Measurements from ENCODE around the gene CDC42EP4.
"Not testable (repeated sequence)": the region's sequence is repeated elsewhere in the genome, so short reads cannot be mapped to it uniquely, and the experiment has no call there.

Gene CDC42EP4

DNA sequence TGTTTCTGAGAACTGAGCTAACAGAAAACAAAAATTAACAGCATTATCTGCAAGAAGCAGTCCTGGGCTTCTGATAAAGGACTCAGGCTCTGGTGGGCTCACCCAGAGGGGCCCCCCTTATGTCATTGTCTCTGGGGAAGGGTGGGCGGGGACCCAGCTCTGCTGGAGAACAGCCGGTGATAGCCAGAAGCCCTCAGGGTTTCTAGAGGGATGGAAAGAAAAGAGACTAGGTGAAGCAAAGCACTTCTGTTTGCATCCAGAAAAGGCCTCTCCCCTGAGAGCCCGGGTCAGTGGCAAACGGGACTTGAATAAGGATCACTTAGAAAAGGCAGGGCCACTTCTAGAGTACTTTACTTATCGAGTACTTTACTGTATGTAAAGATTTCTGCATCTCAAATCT is 7.0 kb upstream of the CDC42EP4 start:
- DNase-seq = no peak

DNA sequence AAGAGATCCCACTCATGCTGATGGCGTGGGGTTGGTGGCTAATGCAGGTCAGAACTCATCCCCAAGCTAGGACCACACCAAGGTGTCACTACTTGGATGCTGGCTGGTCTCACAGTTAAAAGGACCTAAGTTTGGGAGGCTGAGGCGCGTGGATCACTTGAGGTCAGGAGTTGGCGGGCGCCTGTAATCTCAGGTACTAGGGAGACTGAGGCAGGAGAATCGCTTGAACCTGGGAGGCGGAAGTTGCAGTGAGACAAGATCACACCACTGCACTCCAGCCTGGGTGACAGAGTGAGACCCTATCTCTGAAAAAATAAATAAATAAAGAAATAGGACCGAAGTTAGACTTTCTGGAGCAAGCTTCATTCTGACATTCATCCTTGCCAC is 6.6 kb upstream of the CDC42EP4 start:
- no peak for DNase-seq

DNA sequence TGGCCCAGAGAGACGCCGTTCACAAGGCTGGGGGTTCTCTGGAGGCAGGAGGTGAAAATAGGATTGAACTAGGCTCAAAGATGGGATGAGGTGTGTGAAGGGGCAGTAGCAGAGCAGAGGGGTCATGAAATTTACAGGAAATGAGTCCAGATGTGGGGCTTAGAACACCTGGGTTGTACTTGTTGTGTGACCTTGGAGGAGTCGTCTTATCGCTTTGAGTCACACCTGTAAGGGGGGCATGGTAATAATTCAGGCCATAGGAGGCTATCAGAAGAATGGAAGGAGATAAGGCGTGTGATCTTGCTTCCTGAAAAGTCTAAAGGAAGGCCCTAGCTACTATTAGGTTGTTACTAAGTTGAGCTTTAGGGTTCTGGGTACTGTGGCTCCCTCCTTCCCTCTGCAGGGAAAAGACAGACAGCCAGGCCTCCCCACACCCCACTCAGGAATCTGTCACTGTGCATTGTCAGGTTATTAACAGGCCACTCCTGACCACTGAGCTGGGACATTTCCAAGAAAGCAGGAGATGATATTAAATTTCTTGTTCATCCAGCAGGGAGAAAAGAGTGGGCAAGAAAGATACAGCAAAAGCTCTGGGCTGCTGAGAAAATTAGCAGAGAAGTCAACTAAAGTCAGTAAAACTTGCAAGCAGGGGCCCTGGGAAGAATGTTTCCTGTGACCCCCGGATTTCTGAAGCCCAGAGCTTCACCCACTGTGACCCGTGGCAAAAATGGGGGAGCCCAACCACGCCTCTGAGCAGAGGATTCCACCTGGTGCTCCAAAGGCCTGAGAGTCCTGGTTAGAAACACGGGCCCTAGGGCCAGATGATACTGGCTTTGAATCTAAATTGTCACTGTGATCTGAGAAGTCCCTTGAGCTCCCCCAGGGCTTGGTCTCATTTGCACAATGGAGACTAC is 6.0 kb upstream of the CDC42EP4 start:
- no peak for DNase-seq

DNA sequence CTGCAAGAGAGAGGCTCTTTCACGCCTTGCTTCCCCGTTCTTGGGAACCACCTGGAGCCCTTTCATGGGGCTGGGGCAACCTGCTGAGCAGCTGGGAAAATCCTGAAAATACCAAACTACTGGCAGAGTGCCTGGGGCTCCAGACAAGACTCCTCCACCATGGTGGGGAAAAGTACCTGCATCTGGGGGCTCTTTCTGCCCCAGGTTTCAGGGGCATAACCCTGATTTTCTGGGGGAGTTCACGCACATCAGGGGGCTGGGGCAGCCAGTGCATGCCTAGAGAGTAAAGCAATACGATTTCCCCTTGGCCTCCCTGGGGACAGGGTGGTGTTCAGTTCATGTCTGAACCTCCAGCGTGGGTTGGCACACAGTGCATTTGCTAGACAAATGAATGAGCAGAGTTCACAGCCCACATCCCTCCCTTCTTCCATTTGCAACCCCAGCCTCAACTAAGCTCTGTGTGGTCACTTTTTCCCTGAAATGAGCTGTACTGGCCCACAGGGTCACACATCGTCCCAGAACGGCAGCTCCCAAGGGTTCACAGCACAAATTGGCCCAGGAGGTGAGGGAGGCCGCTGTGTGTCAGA is 5.2 kb upstream of the CDC42EP4 start:
- DNase-seq = no peak

DNA sequence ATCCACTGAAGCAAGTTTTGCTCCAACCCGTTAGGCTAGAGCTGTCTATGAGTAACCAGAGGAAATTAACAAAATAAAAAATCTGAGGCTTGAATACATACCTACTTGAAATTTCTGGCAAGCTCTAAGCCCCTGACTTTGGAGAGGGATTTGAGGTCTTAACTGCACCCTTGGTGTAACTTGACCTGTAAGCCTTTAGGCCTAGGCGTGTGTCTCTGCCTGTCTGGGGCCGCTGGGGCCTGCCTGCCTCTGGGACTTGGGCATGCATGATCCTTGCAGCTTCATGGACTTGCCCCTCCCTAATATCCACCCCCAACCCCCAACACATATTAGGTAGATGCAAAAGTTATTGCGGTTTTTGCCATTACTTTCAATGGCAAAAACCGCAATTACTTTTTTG is 3.7 kb upstream of the CDC42EP4 start:
- DNase-seq = no peak

DNA sequence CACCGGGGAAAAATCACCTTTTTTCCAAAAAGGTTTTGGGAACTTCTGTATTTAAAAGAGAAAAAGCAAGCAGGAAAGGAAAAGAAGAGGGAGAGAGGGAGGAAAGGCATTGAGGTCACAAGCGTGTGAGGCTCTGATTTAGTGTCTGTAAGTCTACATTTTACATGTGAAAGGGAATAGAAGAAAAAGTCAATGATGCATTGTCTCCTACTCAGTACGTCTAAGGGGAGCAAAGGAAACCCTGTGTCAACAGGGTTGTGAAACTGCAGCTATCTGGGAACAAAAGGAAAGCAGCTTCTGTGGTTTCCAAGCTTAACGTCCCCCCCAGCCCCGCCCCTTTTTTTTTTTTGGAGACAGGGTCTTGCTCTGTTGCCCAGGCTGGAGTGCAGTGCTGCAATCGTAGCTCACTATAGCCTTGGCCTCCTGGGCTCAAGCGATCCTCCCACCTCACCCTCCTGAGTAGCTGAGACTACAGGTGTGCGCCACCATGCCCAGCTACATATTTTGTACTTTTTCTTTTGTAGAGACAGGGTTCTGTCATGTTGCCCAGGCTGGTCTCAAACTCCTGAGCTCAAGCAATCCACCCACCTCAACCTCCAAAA is 1.8 kb upstream of the CDC42EP4 start:
- DNase-seq = no peak

DNA sequence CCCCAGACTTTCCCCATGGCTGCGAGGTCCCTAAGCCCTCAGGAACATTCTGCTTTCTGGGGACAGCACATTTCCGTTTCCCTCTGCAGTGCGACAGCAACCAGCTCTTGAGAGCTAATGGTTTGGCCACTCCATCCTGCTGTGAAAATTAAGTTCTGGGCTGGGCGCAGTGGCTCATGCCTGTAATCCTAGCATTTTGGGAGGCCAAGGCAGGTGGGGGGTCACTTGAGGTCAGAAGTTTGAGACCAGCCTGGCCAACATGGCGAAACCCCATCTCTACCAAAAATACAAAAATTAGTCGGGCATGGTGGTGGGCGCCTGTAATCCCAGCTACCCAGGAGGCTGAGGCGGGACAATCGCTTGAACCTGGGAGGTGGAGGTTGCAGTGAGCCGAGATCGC is 1.1 kb upstream of the CDC42EP4 start:
- DNase-seq = not testable (repeated sequence)

DNA sequence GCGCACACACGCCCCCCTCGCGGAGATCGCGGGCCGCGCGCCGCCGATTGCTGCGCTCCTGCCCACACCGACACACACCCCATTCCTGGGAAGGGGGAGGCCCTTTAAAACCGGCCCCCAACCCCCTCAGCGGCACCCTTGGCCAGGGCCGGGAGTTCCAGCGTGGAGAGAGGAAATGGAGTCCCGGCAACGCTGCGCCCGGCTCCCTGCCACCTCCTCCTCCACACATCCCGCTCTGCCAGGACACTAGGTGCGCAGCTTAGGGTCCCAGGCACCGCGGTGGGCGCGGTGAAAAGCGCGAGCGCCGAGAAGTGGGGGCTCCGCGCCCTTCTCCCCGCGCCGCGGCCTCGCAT is 397 bp downstream of the CDC42EP4 start:
- DNase-seq = no peak

DNA sequence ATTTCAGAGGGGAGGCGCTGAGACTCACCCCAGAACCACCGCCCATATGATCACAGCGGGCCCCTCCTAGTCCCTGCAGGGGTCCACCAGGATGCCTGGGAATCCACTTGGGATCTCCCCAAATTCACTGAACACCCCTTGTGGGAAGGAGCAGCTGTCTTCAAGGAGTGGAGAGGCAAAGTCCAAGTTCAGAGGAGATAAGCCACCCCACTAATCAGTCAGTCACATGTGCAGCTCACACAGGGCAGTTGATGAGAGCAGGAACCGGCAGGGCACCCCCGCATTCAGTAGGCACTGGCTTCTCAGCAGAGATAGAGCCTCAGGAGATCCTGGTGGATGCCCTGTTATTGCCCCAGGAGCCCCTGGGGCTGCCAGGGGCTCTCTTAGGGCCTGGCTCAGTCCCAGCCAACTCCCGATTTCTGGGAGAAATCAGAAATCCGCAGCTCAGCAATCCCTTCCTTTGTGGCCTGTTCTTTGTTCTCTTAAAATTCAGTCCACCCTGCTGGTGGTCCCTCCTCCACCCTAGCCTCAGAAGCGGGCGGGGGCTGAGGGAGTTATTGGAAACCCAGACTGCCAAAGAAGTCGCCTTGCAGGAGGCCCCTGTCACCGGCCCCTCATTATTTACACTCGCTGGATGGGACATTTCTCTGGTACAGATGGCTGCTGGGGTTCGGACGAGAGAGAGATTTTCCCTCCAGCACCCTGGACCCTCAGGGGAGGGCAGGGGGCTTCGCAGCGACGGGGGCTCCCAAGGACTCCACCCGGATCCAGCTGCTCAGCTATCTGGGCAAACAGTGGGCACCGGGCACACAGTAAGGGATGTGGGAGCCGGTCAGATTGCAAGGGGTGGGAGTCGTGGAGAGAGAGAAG is 1.8 kb downstream of the CDC42EP4 start:
- no peak for DNase-seq

DNA sequence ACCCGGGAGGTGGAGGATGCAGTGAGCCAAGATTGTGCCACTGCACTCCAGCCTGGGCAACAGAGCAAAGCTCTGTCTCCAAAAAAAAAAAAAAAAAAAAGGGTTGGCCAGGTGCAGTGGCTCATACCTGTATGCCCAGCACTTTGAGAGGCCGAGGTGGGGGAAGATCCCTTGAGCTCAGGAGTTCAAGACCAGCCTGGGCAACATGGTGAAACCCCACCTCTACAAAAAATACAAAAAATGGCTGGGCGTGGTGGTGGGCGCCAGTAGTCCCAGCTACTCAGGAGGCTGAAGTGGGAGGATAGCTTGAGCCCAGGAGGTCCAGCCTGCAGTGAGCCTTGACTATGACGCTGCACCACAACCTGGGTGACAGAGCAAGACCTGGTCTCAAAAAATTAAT is 2.8 kb downstream of the CDC42EP4 start:
- DNase-seq = not testable (repeated sequence)

DNA sequence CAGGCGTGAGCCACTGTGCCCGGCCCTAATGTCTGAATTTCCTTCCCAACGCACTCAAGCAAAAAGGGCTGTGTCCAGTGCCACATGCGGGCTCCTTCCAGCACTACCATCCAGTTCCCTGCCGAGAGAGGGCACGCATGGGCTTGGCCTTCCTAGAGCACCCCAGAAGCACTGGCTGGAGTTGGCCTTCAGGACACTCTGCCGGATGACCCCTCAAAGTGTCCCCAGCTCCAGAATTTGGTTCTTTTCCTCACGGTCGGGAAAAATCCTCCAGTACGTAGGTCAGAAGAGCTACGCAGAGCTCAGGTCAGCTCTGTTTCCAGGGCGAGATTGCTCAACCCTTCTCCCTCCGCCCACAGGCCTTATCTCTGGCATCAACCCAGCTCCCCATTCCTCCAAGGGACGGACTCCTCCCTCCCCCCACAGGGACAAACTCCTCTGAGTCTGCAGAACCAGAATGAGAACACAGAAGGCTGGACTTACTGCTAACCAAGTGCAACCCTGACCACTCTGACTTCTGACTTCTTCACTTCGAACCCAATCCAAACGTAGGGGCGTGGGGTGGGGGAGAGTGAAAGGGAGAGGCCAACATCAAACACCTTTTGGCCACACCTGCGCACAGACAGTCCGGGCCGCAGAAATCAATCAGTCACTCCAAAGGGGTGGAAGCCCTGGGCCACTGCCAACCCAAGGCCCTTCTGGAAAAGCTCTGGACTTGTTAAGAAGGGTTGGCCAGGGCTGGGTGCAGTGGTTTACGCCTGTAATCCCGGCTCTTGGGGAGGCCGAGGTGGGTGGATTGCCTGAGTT is 3.6 kb downstream of the CDC42EP4 start:
- no peak for DNase-seq

DNA sequence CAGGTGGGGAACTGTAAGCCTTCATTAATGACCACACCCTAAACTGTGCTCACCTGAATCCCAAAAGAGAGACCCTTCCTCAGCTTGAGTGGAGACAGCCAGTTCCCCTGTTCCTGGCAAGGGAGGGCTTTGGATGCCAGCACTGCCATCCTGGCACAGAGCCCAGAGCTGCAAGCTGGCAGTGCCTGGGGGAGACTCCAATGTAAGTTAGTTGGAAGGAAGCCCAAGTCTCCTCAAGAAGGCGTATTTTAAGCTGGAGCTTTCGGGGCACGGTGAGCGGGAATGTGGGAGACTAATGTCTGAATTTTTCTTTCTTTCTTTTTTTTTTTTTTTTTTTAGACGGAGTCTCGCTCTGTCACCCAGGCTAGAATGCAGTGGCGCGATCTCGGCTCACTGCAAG is 4.7 kb downstream of the CDC42EP4 start:
- DNase-seq = no peak

DNA sequence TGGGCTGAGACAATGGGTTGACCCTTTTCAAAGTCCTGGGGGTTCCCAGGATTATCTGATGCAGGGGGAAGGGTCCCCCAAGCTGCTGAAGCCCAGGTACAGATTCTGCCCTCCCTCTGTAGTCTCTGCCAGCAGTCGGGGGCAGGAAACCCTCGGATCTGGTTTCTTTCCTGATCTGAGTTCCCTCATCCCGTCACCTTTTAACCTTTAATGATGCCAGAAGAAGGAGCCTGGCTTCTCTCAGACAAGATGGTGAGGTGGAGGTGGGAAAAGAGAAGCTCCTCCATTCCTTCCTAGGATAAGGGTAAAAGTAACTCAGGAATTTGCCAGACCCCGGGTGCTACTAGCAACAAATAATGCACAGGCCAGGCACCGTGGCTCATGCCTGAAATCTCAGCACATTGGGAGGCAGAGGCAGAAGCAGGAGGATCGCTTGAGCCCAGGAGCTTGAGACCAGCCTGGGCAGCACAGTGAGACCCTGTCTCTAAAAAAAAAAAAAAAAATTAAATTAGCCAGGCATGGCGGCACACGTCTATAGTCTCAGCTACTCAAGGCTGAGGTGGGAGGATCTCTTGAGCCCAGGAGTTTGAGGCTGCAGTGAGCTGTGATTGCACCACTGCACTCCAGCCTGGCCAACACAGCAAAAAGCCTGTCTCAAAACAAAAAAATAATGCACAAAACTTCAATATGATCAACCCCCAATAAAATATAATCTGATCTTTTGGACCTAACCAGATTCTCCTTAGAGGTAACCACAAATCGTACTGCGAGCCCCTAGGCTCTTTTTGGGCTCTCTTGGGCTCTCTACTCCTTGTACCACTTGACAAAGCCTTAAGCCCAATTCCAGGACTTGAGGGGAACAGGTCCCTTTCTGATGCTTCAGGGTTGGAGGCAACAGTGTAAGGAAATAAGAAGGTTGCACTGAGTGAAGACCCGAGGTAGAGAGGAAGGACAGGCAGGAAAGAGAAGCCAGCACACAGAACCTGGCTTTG is 5.7 kb downstream of the CDC42EP4 start:
- DNase-seq = no peak

DNA sequence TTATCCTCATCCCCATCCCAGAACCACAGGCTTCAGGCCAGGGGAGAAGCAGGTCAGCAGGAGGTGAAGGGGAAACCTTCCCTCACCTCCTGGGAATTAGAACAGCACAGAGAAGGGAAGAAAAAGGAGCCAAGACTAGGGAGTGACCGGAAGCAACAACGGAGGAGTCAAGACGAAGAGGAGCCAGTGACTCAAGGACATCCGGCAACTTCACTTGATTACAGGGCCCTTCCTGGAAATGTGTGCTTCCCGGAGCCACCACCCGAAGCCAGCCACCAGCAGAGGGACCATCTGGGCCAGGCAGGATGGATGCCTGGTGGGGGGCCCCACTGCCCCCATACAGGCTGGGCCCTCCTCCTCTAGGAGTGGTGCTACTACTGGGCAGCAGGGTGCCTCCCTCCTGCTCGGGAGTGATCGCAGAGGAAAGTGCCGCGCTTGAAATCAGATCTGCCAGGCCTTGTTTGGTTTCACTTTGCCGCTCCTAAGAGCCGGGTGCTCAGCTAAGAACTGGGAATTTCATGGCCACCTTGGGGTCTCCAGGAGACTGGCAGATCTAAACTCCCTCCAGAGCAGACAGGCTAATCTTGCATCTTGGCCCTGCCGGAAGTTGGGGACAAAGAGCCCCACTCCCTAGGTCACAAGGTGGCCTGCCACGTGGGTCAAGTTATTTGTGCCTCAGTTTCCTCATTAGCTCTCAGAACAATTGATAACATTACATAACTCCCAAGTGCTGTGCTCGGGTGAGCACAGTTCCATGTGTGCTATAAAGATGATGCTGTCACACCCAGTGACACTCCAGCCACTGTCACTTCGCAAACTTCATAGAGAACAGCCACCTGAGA is 6.6 kb downstream of the CDC42EP4 start:
- no peak for DNase-seq

DNA sequence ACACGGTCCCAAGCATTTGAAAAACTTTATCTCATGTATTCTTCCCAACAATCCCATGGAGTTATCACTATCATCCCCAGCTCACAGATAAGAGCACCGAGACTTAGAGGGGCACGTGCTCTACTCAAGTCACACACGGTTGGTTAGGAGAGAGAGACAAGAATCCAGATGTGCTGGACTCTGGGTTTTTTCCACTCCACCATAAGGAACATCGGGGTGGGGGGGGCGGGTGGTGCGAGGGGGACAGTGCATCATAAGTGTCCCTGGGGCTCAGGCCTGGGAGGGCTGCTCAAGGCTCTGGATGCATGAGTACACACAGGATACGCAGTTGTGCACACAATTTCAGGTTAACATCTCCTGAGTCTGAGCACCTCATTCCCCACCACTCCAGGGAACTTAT is 7.4 kb downstream of the CDC42EP4 start:
- no peak for DNase-seq

DNA sequence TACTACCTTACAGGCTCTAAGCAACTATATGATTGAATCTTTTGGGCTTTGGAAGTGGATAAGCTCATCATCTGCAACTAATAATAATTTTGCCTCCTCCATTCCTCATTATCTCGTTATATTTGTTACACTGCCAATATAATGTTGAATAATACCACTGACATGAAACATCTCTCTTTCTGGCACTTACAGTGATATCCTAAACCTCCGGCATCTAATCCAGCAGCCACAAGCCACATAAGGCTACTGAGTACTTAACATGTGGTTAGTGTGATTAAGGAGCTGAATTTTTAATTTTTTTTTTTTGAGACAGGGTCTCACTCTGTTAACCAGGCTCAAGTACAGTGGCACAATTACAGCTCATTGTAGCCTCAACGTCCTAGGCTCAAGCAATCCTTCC is 9.6 kb downstream of the CDC42EP4 start:
- DNase-seq = no peak

DNA sequence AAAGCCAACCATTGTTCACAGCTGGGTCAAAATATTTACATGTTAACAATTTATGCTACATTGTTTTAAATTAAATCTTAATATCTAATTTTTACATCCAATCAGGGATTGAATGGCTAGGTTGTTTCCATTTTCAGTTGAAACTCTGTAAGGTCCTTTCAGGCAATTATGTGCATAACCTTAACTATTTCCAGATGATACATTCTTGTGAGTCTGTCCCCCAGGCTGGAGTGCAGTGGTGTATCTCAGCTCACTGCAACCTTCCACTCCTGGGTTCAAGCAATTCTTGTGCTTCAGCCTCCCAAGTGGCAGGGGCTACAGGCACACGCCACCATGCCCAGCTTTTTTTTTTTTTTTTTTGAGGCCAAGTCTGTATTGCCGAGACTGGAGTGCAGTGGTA is 10.4 kb downstream of the CDC42EP4 start:
- no peak for DNase-seq

DNA sequence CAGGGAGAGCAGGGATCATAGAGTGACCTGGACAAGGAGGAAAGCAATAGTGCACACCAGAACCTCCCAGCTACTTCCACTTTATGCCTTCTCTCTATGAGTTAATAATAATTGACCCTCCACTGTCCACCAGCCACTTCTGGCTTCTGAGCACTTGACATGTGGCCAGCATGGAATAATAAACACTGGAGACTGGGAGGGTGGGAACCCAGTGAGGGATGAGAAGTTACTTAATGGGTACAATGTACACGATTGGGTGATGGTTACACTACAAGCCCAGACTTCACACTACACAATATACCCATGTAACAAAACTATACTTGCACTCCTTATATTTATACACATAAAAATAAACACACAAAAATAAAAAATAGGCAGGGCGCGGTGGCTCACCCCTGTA is 11.4 kb downstream of the CDC42EP4 start:
- no peak for DNase-seq

DNA sequence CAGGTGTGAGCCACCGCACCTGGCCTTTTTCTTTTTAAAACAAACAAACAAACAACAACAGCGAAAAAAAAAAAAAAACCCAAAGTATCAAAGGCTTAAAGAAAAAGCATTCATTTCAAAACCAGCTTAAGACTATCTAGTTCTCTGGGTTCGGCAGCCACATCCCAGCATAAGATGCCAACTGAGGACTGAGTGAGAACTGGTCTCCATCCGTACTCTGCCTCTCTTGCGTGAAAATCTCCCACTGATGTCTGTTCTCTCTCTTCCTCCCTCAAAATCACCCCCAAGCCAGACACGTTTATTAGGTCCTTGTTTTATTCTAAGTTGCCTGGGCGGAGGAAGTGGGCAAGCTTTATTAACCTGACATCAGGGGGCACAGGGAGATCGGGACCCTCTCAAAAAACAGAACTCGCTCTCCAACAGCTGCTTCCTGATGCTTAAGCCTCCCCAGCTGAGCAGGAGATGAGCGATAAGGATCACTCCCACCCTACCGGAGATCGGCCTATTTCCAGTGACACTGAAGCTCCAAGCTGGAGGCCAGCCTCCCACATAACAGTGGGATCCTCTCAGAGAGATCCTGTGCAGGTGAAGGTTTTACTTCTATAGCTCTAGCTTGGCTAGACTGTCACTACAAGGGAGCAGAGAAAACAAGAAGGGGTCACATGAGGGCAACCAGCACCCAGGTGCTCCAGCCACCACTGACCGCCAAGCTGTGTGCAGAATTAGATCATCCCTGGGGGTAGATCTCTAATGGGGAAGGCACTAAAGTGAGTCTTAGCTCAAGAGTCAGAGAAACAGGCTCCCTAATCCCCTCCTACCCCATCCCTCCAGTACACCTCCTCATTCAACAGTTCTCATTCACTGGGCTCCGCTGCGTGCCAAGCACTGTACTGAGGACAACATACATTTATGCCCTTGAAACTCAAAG is 13.6 kb downstream of the CDC42EP4 start:
- no peak for DNase-seq

All from NCI-H2081 treated with DMSO at 0.1 percent for 48 hours (cell line).